ENCODE measurements around the gene HNRNPD. TPM values are rescaled to one million over a fixed set of nuclear protein-coding genes. Genes with fewer than 3 reads are reported as not detected.
"Not testable (repeated sequence)": the region's sequence is repeated elsewhere in the genome, so short reads cannot be mapped to it uniquely, and the experiment has no call there.

HNRNPD gene
- total RNA-seq, 1 donor from 2014 or later, result 146 TPM

DNA sequence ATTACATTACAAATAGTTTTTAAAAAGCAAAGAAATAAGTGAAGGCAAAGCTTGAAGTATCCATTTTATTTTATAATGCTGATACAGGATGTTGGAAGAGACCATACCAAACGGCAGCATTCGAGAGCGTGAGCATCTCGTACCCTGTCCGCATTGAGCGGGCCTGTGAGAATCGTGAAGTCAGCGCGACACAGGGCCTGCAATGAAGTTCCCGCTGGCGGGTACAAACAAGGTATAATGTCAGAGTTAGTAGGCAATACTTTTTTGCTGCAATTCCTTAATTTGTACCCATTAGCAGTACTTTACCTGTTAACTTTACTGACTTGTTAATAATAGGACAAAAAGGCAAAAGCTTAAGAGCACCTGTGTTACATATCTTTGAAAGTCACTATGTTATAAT, 19.0 kb downstream of the HNRNPD start:
- peaks cover 28% of the 10 kb centered on the region for H3K4me1 ChIP-seq
- ATAC-seq (no peak), DNase-seq (no peak)
- H3K4me3 ChIP-seq, result no peak overlapping the region
- intact Hi-C loops (cut with DNase I), result no loop called here
- no peak overlapping the region for H3K27ac ChIP-seq
- TF ChIP-seq, protein P1, sequence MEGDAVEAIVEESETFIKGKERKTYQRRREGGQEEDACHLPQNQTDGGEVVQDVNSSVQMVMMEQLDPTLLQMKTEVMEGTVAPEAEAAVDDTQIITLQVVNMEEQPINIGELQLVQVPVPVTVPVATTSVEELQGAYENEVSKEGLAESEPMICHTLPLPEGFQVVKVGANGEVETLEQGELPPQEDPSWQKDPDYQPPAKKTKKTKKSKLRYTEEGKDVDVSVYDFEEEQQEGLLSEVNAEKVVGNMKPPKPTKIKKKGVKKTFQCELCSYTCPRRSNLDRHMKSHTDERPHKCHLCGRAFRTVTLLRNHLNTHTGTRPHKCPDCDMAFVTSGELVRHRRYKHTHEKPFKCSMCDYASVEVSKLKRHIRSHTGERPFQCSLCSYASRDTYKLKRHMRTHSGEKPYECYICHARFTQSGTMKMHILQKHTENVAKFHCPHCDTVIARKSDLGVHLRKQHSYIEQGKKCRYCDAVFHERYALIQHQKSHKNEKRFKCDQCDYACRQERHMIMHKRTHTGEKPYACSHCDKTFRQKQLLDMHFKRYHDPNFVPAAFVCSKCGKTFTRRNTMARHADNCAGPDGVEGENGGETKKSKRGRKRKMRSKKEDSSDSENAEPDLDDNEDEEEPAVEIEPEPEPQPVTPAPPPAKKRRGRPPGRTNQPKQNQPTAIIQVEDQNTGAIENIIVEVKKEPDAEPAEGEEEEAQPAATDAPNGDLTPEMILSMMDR (IDR thresholded peaks at IDR 0.05), result no peak
- H3K9me3 ChIP-seq, result no peaks in the 10 kb centered on the region
- H3K36me3 ChIP-seq, result peaks cover 90% of the 10 kb centered on the region
- no peaks in the 10 kb centered on the region for H3K27me3 ChIP-seq (ENCODE audit: low read depth)

DNA sequence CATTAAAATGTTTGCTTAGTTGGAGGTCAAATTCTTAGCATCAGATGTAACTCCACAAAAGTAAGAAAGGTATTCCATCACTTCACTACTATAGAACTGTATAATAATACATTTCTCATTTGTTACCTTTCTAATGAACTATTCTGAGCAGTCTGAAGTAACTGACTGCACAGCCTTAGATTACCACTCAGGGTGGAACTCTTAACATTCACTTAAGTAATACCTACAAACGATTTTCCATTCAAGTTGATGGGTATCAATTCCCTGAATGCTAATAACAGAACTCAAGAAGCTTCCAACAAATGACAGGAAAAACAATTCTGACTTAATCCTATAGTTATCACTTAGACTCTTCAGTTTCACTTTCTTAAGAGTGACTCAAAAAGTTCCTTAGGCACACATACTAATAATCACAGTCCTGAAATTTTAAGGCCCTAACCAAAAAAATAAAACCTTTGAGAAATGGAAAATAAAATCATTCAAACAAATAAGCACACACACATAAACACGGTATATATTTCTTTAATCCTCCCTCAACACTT, 20.9 kb downstream of the HNRNPD start:
- TF ChIP-seq, protein P1 (IDR thresholded peaks at IDR 0.05), result no peak
- ATAC-seq, result no peak
- intact Hi-C loops (cut with DNase I), result no loop called here
- H3K4me1 ChIP-seq, result peaks cover 9% of the 10 kb centered on the region
- H3K27ac ChIP-seq, result no peak overlapping the region
- H3K36me3 ChIP-seq, result peaks cover 95% of the 10 kb centered on the region
- DNase-seq, result no peak
- no peaks in the 10 kb centered on the region for H3K27me3 ChIP-seq (ENCODE audit: low read depth)
- no peaks in the 10 kb centered on the region for H3K9me3 ChIP-seq
- no peak overlapping the region for H3K4me3 ChIP-seq

DNA sequence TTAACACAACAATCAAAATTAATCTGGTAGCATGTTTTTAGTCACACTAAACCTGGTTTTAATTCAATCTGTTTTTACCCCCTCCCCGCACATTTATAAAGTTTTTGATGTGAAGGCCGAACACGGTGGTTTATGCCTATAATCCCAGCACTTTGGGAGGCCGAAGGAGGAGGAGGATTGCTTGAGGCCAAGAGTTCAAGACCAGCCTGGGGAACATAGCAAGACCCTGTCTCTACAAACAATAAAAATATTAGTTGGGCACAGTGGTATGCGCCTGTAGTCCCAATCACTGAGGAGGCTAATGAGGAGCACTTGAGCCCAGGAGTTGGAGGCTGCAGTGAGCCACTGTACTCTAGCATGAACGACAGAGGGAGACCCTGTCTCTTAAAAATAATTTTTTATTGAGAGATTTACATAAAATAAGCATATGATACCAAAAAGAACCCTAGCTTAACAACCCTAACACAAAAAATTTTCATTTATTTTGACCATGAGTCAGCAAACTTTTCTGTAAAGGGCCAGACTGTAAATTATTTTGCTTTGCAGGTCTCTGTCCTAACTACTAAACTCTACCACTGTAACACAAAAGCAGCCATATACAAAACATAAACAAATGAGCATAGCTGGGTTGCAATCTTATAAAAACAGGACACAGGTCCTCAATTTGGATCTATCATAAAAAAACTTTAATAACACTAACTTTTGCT, 21.5 kb downstream of the HNRNPD start:
- DNase-seq (no peak), ATAC-seq (no peak)
- TF ChIP-seq, protein P1 (IDR thresholded peaks at IDR 0.05), result no peak
- Histone ChIP-seq H3K27ac (no peak overlapping the region), H3K4me3 (no peak overlapping the region), H3K36me3 (peaks cover 94% of the 10 kb centered on the region), H3K27me3 (ENCODE audit: low read depth) (no peaks in the 10 kb centered on the region), H3K4me1 (peaks cover 4% of the 10 kb centered on the region), H3K9me3 (no peaks in the 10 kb centered on the region)
- intact Hi-C loops (cut with DNase I), result no loop called here

DNA sequence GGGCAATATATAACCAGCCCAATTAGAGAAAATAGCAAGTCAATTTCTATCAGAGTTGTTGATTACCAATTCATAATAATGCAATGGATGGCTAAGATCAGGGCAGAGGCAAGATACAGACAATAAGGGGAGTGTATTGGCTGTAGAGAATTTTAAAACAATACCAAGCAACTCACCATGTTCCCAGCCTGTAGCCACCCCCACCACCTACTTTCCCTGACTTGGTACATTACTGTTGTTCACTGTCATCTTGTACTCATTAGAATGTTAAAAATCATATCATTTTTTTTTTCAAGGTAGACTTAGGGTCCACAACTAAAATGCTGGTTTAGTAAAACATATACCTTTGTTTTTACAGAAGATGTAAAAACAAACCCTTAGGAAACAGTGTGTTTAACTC, 27.7 kb downstream of the HNRNPD start:
- Histone ChIP-seq H3K4me3 (no peak overlapping the region), H3K27me3 (ENCODE audit: low read depth) (no peaks in the 10 kb centered on the region), H3K9me3 (no peaks in the 10 kb centered on the region), H3K4me1 (no peaks in the 10 kb centered on the region), H3K27ac (no peak overlapping the region), H3K36me3 (peaks cover 33% of the 10 kb centered on the region)
- TF ChIP-seq, protein P1 (IDR thresholded peaks at IDR 0.05), result no peak
- intact Hi-C loops (cut with DNase I), result no loop called here
- DNase-seq (no peak), ATAC-seq (no peak)

DNA sequence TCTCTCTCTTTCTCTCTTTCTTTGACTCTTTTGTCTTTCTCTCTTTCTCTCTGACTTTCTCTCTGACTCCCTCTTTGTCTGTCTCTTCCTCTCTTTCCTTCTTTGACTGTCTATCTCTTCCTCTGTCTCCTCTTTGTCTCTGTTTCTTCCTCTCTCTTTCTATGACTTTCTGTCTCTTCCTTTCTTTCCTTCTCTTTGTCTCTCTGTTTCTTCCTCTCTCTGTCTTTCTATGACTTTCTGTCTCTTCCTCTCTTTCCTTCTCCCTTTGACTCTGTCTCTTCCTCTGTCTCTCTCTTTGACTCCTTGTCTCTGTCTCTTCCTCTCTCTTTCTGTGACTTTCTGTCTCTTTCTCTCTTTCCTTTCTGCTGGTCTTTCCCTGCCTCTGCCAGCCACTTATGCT, 38.7 kb downstream of the HNRNPD start:
- no peak for ATAC-seq
- TF ChIP-seq, protein P1 (IDR thresholded peaks at IDR 0.05), result no peak
- intact Hi-C loops (cut with DNase I), result no loop called here

DNA sequence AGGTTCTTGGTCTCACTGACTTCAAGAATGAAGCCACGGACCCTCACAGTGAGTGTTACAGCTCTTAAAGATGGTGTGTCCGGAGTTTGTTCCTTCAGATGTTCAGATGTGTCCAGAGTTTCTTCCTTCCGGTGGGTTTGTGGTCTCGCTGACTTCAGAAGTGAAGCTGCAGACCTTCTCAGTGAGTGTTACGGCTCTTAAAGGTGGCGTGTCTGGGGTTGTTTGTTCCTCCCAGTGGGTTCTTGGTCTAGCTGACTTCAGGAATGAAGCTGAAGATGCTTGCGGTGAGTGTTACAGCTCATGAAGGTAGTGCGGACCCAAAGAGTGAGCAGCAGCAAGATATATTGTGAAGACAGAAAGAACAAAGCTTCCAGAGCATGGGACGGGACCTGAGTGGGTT, 40.1 kb downstream of the HNRNPD start:
- H3K27ac ChIP-seq; H3K36me3 ChIP-seq; intact Hi-C loops (cut with DNase I); ATAC-seq; H3K9me3 ChIP-seq; H3K27me3 ChIP-seq (ENCODE audit: low read depth); DNase-seq; H3K4me1 ChIP-seq; H3K4me3 ChIP-seq: not testable (repeated sequence)

More for the DNA sequence above, 38.7 kb downstream of the HNRNPD start:
- no peaks in the 10 kb centered on the region for H3K9me3 ChIP-seq
- H3K4me3 ChIP-seq, result no peak overlapping the region
- H3K4me1 ChIP-seq, result no peaks in the 10 kb centered on the region
- H3K36me3 ChIP-seq, result no peaks in the 10 kb centered on the region
- H3K27ac ChIP-seq, result no peak overlapping the region
- no peak for DNase-seq
- H3K27me3 ChIP-seq (ENCODE audit: low read depth), result no peaks in the 10 kb centered on the region

Data from lower lobe of right lung (tissue), 2 donors.